ENCODE measurements around the gene PAQR4. TPM values are rescaled to one million over a fixed set of nuclear protein-coding genes. Genes with fewer than 3 reads are reported as not detected.
A peak's percentile ranks its signal among the peaks of the same experiment; 100 is the strongest.

The PAQR4 gene
- total and polyA plus RNA-seq, 4 donors, result 4.0 to 21.3 (median 13.1) TPM

- TF ChIP-seq CTCF (IDR thresholded peaks at IDR 0.05; ENCODE audit: control extremely low read depth, extremely low read depth), result no peak
- 0 to 1% methylated on average over 43 to 57 of the region's 57 CpGs for WGBS, 2 donors
- Histone ChIP-seq H3K9me3 (ENCODE audit: control insufficient read depth in 4 of 4, insufficient read depth in 3 of 4, low read length in 3 of 4) (no peaks in the 10 kb centered on the region), H3K27ac (ENCODE audit: low read depth in 1 of 2, low read length in 1 of 2) (peak overlapping the region; percentile 96 to 99), H3K27me3 (ENCODE audit: control insufficient read depth in 3 of 3, insufficient read depth in 3 of 3, low read length in 2 of 3) (peaks cover 0 to 13% (median 9%) of the 10 kb centered on the region in 3 donors), H3K36me3 (ENCODE audit: control insufficient read depth in 4 of 4, insufficient read depth in 4 of 4, low read length in 4 of 4) (peaks cover 0 to 5% (median 2%) of the 10 kb centered on the region in 4 donors), H3K9ac (ENCODE audit: insufficient read depth in 1 of 2, low read length in 2 of 2) (peak overlapping the region; percentile 42 to 55), H3K4me1 (ENCODE audit: control insufficient read depth in 5 of 5, insufficient read depth in 5 of 5, low read length in 5 of 5) (peaks cover 0 to 39% (median 26%) of the 10 kb centered on the region in 5 donors), H3K4me3 (peak overlapping the region; percentile 75)
- peak; percentile 52 to 77 (median 61) for DNase-seq
- ATAC-seq (ENCODE audit: insufficient read depth, low FRiP score), result peak; percentile 46
Observed at GRCh38 chr16:3020604-3021448, 51.7 kb downstream of the PAQR4 start.

- 17 to 19% methylated on average over 22 to 25 of the region's 25 CpGs for WGBS, 2 donors
- peak; percentile 45 for ATAC-seq (ENCODE audit: insufficient read depth, low FRiP score)
- peak overlapping the region in 1 of 2 donors; percentile 55 for H3K9ac ChIP-seq (ENCODE audit: insufficient read depth in 1 of 2, low read length in 2 of 2)
Observed at GRCh38 chr16:3021449-3022207, 52.5 kb downstream of the PAQR4 start.

GRCh38 chr16:3022208-3022683 lies 53.1 kb downstream of the PAQR4 start:
- DNase-seq (peak; percentile 82 to 85 (median 83)), ATAC-seq (ENCODE audit: insufficient read depth, low FRiP score) (peak; percentile 9)
- Histone ChIP-seq H3K9me3 (ENCODE audit: control insufficient read depth in 4 of 4, insufficient read depth in 3 of 4, low read length in 3 of 4) (no peaks in the 10 kb centered on the region), H3K4me3 (no peak overlapping the region), H3K27ac (ENCODE audit: low read depth in 1 of 2, low read length in 1 of 2) (peak overlapping the region; percentile 96), H3K4me1 (ENCODE audit: control insufficient read depth in 5 of 5, insufficient read depth in 5 of 5, low read length in 5 of 5) (peaks cover 0 to 39% (median 26%) of the 10 kb centered on the region in 5 donors), H3K36me3 (ENCODE audit: control insufficient read depth in 4 of 4, insufficient read depth in 4 of 4, low read length in 4 of 4) (peaks cover 0 to 19% (median 7%) of the 10 kb centered on the region in 4 donors), H3K9ac (ENCODE audit: insufficient read depth in 1 of 2, low read length in 2 of 2) (no peak overlapping the region), H3K27me3 (ENCODE audit: control insufficient read depth in 3 of 3, insufficient read depth in 3 of 3, low read length in 2 of 3) (peaks cover 0 to 10% (median 6%) of the 10 kb centered on the region in 3 donors)
- 17 to 31% methylated on average over 8 of the region's 8 CpGs for WGBS, 2 donors
- no peak for TF ChIP-seq CTCF (IDR thresholded peaks at IDR 0.05; ENCODE audit: control extremely low read depth, extremely low read depth)

More at GRCh38 chr16:3021449-3022207, 52.5 kb downstream of the PAQR4 start:
- Histone ChIP-seq H3K4me1 (ENCODE audit: control insufficient read depth in 5 of 5, insufficient read depth in 5 of 5, low read length in 5 of 5) (peaks cover 0 to 39% (median 26%) of the 10 kb centered on the region in 5 donors), H3K4me3 (peak overlapping the region; percentile 75), H3K27ac (ENCODE audit: low read depth in 1 of 2, low read length in 1 of 2) (peak overlapping the region; percentile 96), H3K27me3 (ENCODE audit: control insufficient read depth in 3 of 3, insufficient read depth in 3 of 3, low read length in 2 of 3) (peaks cover 0 to 10% (median 9%) of the 10 kb centered on the region in 3 donors), H3K9me3 (ENCODE audit: control insufficient read depth in 4 of 4, insufficient read depth in 3 of 4, low read length in 3 of 4) (no peaks in the 10 kb centered on the region), H3K36me3 (ENCODE audit: control insufficient read depth in 4 of 4, insufficient read depth in 4 of 4, low read length in 4 of 4) (peaks cover 0 to 13% (median 6%) of the 10 kb centered on the region in 4 donors)
- no peak for TF ChIP-seq CTCF (IDR thresholded peaks at IDR 0.05; ENCODE audit: control extremely low read depth, extremely low read depth)
- DNase-seq, result peak; percentile 59 to 67 (median 63)
